HG03378 (cell line): Measurements from ENCODE around the gene PRRT2.
"Not testable (repeated sequence)": the region's sequence is repeated elsewhere in the genome, so short reads cannot be mapped to it uniquely, and the experiment has no call there.

Experiments used
- ATAC-seq: cut with Tn5 transposase; IDR thresholded peaks from one replicate; pipeline ENCODE4 v1.9.1; 2021; ENCODE audit warnings: mild to moderate bottlenecking, moderate library complexity; ENCODE audit not compliant: unreplicated experiment

Gene PRRT2

DNA sequence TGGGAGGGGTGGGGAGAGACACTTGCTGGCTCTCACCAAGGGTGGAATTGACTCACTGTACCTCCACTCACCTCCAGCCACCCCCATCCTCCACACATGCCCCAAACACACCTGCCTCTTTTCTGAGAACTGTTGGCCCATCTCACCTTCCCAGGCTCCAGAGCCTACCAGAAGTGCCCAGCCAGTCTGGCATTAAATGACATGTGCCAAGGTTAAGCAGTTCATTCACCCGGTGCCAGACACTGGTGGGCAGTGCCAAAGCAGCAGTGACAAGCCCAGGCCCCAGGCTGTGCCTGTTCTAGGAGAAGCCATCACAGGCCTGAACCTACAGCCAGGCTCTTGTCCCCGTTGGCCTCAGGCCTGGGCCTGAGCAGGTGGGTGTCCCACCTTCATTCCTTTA, 19.5 kb downstream of the PRRT2 start:
- ATAC-seq: no peak

- not testable (repeated sequence) for ATAC-seq
Observed at GRCh38 chr16:29833219-29833618, 21.2 kb downstream of the PRRT2 start.

DNA sequence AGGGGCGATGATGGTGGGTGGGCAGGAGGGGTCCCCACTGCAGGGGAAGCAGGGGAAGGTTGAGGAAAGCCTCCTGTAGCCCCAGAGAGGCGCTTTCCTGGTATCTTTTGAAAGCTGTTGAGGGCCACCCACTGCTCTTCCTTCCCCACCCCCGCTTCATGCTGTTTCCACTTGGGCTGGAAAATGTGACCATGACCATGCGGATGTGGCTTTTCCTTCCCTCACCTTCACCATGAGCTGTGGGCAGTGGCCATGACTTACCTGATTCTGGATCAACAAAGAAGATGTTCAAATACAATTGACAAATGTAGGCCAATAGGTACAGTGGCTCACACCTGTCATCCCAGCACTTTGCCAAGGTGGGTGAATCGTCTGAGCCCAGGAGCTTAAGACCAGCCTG, 22.1 kb downstream of the PRRT2 start:
- ATAC-seq: no peak

GRCh38 chr16:29835926-29836325, 23.9 kb downstream of the PRRT2 start:
- no peak for ATAC-seq

DNA sequence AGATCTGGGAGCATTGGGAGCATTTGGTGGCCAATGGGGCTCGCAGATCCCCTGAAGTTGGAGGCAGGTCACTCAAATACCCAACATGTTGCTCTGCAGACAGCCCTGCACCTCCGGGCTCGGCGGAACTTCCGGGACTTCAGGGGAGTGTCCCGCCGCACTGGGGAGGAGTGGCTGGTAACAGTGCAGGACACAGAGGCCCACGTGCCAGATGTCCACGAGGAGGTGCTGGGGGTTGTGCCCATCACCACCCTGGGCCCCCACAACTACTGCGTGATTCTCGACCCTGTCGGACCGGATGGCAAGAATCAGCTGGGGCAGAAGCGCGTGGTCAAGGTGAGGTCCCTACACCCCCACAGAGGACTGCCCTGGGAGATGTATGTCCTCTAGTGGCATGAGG, 24.6 kb downstream of the PRRT2 start:
- no peak for ATAC-seq

DNA sequence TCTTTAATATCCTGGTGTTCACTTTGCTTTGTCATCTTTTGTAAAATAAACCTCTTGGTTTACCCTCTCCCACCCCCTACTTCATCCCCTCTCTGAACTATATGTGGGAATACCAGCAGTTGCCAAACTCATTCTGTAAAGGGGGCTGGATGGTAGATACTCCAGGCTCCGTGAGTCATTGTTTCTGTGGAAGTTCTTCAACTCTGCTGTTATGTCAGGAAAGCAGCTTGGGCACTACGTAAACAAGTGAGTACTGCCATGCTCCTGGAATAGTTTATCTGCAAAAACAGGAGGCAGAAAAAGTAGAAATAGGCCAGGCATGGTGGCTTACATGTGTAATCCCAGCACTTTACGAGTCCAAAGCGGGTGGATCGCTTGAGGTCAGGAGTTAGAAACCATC, 25.8 kb downstream of the PRRT2 start:
- no peak for ATAC-seq

DNA sequence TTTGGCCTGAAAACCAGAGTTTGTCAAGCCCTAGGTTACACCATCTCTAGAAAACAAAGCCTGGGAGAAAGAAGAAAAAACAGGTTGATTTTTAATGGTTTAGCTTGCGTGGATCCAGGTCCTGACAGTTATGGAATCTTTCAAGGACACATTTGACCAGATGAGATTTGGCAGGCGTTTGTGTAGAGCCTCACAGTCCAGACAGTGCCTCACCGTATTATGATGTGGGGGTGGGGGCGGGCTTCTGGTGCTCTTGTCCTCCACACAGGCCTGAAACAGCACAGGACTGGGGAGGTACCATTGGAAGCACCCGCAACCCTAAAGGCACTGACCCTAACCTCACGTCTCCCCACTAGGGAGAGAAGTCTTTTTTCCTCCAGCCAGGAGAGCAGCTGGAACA, 27.8 kb downstream of the PRRT2 start:
- ATAC-seq: no peak

DNA sequence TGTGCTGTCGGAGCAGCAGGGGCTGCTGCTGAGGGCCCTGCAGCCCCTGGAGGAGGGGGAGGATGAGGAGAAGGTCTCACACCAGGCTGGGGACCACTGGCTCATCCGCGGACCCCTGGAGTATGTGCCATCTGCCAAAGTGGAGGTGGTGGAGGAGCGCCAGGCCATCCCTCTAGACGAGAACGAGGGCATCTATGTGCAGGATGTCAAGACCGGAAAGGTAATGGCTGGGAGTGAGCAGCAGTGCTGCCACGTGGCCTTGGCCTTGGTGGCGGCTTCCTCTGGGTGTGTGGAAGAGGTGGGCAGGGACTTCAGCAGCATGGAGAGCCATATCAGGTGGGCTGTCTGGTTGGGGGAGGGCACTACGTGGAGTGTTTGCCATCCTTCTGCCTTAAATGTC, 28.2 kb downstream of the PRRT2 start:
- ATAC-seq: no peak

DNA sequence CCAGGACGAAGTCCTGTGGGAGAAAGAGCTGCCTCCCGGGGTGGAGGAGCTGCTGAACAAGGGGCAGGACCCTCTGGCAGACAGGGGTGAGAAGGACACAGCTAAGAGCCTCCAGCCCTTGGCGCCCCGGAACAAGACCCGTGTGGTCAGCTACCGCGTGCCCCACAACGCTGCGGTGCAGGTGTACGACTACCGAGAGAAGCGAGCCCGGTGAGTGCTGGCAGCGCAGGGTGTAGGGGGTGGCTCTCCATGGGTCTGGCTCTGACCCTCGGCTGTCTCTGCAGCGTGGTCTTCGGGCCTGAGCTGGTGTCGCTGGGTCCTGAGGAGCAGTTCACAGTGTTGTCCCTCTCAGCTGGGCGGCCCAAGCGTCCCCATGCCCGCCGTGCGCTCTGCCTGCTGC, 29.6 kb downstream of the PRRT2 start:
- ATAC-seq: no peak

DNA sequence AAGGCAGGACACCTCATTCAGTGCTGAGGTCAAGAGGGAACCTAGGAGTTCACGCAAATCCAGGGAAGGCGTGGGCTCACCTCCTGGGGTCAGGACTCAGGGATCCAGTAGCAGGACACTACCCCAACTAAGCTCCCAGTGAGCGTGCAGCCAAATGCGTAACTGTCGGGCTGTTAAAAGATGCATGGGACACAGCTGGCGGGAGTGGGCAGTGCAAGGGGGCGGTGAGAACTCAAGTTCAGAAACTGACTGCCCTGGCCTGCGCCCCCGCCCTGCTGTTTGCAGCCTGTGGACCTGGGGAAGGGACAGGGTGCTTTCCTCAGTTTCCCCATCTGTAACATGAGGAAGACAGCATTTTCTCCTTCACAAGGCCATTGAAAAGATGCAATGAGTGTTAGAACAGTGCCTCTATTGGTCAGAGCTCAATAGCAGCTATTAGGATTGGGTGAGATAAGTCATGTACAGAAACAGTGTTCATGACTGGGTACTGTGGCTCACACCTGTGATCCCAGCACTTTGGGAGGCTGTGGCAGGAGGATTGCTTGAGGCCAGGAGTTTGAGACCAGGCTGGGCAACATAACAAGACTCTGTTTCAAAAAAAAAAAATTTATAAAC, 30.8 kb downstream of the PRRT2 start:
- no peak for ATAC-seq

DNA sequence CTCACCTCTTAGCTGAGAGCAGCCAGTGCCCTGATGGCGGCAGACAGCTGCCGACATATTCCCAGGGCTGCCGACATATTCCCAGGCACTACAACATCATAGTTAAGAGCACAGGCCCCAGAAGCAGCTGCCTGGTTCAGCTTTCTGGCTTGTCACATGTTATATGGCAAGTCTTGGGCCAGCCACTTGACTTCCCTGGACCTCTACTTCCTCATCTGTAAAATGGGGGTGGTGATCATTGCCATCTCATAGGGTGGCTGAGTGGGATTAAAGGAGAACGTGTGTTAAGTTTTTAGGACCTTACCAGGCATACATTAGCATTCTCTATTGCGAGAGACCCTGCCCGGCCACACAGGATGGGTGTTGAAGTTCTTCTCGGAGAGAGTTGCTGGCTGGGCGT, 31.9 kb downstream of the PRRT2 start:
- no peak for ATAC-seq

DNA sequence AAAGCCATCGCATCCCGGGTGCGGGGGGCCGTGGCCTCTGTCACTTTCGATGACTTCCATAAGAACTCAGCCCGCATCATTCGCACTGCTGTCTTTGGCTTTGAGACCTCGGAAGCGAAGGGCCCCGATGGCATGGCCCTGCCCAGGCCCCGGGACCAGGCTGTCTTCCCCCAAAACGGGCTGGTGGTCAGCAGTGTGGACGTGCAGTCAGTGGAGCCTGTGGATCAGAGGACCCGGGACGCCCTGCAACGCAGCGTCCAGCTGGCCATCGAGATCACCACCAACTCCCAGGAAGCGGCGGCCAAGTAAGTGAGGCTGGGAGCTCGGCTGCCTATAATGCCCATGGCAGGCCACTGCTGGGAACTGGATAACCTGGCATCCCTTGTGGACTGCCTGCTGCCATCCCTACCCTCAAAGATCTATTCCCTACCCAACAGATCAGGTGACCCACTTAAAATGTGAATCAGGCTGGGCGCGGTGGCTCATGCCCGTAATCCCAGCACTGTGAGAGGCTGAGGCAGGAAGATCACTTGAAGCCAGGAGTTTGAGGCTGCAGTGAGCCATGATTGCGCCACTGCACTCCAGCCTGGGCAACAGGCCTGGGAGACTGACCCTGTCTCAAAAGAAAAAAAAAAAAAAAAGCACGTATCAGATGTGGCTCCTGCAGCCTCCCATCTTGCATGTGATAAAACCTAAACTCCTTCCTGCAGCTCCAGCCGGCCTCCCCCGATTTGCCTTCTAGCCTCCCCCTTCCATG, 32.8 kb downstream of the PRRT2 start:
- ATAC-seq: no peak

GRCh38 chr16:29845656-29846055, 33.7 kb downstream of the PRRT2 start:
- ATAC-seq: no peak

GRCh38 chr16:29848420-29849297, 36.7 kb downstream of the PRRT2 start:
- no peak for ATAC-seq

GRCh38 chr16:29849505-29849904, 37.5 kb downstream of the PRRT2 start:
- ATAC-seq: no peak

DNA sequence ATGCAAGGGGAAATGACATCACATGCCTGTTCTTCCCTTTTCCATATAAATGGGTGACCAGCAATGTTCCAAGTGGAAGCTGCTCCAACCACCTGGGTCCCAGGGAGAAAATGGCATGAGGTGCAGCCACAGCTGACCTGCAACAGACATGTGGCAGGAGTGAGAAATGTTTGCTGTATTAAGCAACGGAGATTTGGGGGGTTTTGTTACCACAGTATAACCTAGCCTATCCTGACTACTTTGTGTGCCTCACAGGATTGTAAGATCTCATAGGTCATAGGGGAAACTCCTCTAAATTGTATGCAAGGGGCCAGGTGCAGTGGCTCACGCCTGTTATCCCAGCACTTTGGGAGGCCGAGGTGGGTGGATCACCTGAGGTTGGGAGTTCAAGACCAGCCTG, 39.0 kb downstream of the PRRT2 start:
- no peak for ATAC-seq

GRCh38 chr16:29852654-29853053, 40.7 kb downstream of the PRRT2 start:
- no peak for ATAC-seq

DNA sequence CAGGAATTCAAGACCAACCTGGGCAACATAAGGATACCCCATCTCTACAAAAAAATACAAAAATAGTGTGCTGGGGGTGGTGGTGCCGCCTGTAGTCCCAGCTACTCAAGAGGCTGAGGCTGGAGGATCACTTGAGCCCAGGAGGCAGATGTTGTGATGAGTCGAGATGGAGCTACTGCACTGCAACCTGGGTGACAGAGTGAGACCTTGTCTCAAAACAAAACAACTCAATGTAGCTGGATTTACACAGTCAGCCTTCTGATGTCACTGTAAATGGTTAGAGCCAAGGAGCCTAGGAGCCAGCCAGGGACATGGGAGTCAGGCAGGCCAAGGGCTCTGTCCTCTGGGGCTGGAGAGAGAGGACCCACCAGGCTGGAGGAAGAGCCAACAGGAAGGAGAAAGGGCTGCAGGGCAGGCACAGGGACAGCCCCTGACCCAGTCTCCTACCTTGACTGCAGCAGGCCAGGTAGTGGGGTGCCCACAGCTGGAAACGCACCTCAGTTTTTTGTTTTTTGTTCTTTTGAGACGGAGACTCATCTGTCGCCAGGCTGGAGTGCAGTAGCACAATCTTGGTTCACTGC, 42.6 kb downstream of the PRRT2 start:
- ATAC-seq: no peak

GRCh38 chr16:29857133-29857760, 45.3 kb downstream of the PRRT2 start:
- ATAC-seq: no peak

DNA sequence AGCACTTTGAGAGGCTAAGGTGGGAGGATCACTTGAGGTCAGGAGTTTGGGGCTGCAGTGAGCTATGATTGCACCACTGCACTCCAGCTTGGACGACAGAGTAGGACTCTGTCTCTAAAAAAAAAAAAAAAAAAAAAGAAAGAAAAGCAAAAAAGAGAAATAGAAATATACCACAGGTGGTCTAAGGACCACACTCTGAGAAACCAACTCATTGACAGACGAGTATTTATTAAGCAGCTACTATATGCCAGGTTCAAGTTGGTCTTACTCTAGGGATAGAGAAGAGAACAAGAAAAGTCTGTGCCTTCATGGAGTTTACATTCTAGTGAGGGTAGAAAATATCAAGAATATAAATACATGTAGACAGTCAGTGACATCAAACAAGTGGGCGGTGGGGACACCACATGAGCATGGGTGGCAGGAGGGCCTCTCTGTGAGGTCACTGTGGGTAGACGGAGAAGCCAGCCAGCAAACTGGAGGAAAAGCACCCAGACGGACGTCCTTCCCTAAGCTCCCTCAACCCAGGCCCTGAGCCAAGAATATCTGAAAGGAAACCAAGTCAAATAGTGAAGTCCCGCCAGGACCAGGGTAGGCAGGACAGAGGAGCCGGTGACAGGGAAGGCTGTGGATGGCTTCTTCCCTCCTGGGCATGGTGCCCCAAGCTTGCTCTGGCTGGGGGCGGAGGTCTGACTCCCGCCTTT, 46.3 kb downstream of the PRRT2 start:
- ATAC-seq: no peak
